Activated T-cell treated with anti-CD3 and anti-CD28 coated beads, Interleukin-2, amount 50 U/mL, for 24 hours (primary cell): ENCODE data around the gene GART.
A peak's percentile ranks its signal among the peaks of the same experiment; 100 is the strongest.
"Not testable (repeated sequence)": the region's sequence is repeated elsewhere in the genome, so short reads cannot be mapped to it uniquely, and the experiment has no call there.

ENCODE experiments used
- DNase-seq: peaks from one replicate; pipeline ENCODE4 v3.0.0-alpha.2; 2020
- H3K27ac Mint-ChIP-seq: 2 replicates; pipeline ENCODE4 v1.8.0; 2020; ENCODE audit warnings: mild to moderate bottlenecking, mixed read lengths
- H3K27me3 Mint-ChIP-seq: 2 replicates; pipeline ENCODE4 v1.8.0; 2020; ENCODE audit warnings: mixed read lengths
- H3K36me3 Mint-ChIP-seq: 2 replicates; pipeline ENCODE4 v1.8.0; 2020; ENCODE audit warnings: low read depth, mixed read lengths
- H3K4me1 Mint-ChIP-seq: 2 replicates; pipeline ENCODE4 v1.8.0; 2020; ENCODE audit warnings: low read depth, mixed read lengths
- H3K4me3 Mint-ChIP-seq: 2 replicates; pipeline ENCODE4 v1.8.0; 2020; ENCODE audit warnings: mild to moderate bottlenecking, moderate library complexity, mixed read lengths
- H3K9me3 Mint-ChIP-seq: 2 replicates; pipeline ENCODE4 v1.8.0; 2020; ENCODE audit warnings: mixed read lengths

GART gene

DNA sequence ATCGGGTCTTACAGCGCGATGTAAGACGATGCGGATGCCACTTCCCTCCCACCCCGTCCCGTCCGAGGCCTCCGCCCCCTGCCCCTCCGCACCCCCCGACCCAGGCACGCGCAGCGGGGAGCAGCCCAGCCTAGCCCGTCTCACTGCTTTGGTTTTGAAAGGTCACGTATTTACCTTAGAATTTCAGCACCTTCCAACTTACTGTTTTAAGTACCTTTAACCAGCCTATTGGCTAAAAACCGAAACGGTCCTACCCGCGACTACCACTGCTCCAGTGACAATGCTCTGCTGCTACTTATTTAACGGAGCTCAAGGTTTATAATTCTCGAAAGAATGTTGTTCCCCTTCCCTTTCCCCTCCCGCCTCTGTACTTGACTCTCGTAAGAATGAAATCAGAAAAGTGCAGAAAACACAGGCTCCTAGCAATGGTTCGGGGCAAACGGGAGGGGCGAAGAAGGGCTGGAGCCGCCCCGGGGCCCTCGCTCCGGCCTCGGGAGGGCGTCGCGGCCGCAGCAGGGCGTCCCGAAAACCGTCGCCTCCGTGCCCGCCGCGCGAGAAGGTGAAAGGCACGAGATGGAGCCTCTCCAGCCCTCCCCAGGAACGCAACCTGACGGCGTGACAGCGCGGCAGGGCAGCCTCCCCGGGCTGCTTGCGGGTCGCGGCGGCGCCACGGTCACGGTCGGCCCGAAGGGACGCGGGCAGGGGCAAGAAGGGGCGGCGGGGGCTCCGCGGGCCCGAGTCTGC, 62.8 kb downstream of the GART start:
- Mint-ChIP-seq H3K36me3 (peaks cover 11% of the 10 kb centered on the region), H3K4me1 (peaks cover 22% of the 10 kb centered on the region), H3K9me3 (no peaks in the 10 kb centered on the region), H3K4me3 (peak overlapping the region; percentile 90), H3K27me3 (no peaks in the 10 kb centered on the region), H3K27ac (peak overlapping the region; percentile 87)
- DNase-seq = peak; percentile 61

DNA sequence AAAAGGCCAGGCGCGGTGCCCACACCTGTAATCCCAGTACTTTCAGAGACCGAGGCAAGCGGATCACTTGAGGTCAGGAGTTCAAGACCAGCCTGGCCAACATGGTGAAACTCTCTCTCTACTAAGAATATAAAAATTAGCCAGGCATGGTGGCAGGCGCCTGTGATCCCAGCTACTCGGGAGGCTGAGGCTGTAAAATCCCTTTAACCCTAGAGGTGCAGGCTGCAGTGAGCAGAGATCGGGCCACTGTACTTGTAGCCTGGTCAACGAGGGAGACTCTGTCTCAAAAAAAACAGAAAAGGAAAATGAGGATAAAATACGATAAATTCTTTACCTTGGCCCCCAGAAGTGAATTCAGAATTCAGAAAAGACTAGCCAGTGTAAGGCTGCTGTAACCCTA, 63.7 kb downstream of the GART start:
- peak overlapping the region; percentile 90 for H3K4me3 Mint-ChIP-seq
- no peaks in the 10 kb centered on the region for H3K27me3 Mint-ChIP-seq
- no peaks in the 10 kb centered on the region for H3K9me3 Mint-ChIP-seq

DNA sequence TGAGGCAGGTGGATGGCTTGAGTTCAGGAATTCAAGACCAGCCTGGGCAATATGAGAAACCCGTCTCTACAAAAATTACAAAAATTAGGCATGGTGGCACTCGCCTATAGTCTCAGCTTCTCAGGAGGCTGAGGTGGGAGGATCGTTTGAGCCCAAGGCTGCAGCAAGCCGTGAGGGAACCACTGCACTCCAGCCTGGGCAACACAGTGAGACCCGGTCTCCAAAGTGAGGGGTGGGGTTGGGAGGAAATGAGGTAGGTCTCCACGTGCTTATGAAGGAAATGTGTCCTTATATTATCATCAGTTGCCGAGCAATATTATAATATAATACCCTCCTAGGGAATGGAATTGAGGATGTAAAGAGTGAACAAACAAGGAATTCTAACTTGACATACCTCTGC, 64.9 kb downstream of the GART start:
- Mint-ChIP-seq H3K4me1 (peaks cover 28% of the 10 kb centered on the region), H3K9me3 (no peaks in the 10 kb centered on the region), H3K4me3 (peak overlapping the region; percentile 35), H3K36me3 (peaks cover 17% of the 10 kb centered on the region), H3K27ac (peak overlapping the region; percentile 30), H3K27me3 (no peaks in the 10 kb centered on the region)
- no peak for DNase-seq

More for the DNA sequence above, 63.7 kb downstream of the GART start:
- DNase-seq = no peak
- H3K36me3 Mint-ChIP-seq = peaks cover 15% of the 10 kb centered on the region
- peak overlapping the region; percentile 87 for H3K27ac Mint-ChIP-seq
- peaks cover 26% of the 10 kb centered on the region for H3K4me1 Mint-ChIP-seq

DNA sequence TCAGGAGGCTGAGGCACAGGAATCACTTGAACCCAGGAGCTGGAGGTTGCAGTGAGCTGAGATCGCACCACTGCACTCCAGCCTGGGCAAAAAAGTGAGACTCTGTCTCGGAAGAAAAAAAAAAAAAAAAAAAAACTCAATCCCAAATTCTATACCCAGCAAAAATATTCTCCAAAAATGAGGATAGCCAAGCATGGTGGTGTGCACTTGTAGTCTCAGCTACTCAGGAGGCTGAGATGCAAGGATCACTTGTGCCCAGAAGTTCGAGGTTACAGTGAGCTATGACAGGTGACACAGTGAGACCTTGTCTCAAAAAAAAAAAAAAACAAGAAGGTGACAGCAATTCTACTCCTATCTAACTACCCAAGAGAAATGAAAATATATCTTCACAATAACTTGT, 68.6 kb downstream of the GART start:
- H3K27ac Mint-ChIP-seq = no peak overlapping the region
- DNase-seq = no peak

GRCh38 chr21:33470701-33471100, 71.2 kb downstream of the GART start:
- no peaks in the 10 kb centered on the region for H3K9me3 Mint-ChIP-seq
- H3K27ac Mint-ChIP-seq = no peak overlapping the region
- no peak for DNase-seq
- no peak overlapping the region for H3K4me3 Mint-ChIP-seq
- H3K36me3 Mint-ChIP-seq = peaks cover 16% of the 10 kb centered on the region
- peaks cover 17% of the 10 kb centered on the region for H3K4me1 Mint-ChIP-seq
- H3K27me3 Mint-ChIP-seq = no peaks in the 10 kb centered on the region

More for the DNA sequence above, 68.6 kb downstream of the GART start:
- no peaks in the 10 kb centered on the region for H3K9me3 Mint-ChIP-seq
- peaks cover 26% of the 10 kb centered on the region for H3K4me1 Mint-ChIP-seq
- no peaks in the 10 kb centered on the region for H3K27me3 Mint-ChIP-seq
- H3K4me3 Mint-ChIP-seq = no peak overlapping the region
- peaks cover 7% of the 10 kb centered on the region for H3K36me3 Mint-ChIP-seq

DNA sequence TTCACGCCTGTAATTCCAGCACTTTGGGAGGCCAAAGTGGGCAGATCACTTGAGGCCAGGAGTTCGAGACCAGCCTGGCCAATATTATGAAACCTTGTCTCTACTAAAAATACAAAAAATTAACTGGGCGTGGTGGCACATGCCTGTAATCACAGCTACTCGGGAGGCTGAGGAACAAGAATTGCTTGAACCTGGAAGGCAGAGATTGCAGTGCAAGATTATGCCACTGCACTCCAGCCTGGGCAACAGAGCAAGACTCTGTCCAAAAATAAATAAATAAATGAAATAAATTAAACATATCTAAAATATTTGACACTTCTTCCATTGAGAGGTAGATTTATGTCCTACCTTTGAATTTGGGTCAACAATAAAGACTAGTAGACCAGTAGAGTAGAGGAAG, 72.7 kb downstream of the GART start:
- Mint-ChIP-seq H3K36me3 (peaks cover 21% of the 10 kb centered on the region), H3K4me1 (peaks cover 19% of the 10 kb centered on the region)
- H3K9me3 Mint-ChIP-seq, H3K4me3 Mint-ChIP-seq, H3K27ac Mint-ChIP-seq, H3K27me3 Mint-ChIP-seq, DNase-seq: not testable (repeated sequence)

GRCh38 chr21:33461538-33462250, 80.2 kb downstream of the GART start:
- peaks cover 39% of the 10 kb centered on the region for H3K36me3 Mint-ChIP-seq
- peaks cover 2% of the 10 kb centered on the region for H3K4me1 Mint-ChIP-seq
- H3K4me3 Mint-ChIP-seq = no peak overlapping the region
- H3K27ac Mint-ChIP-seq = no peak overlapping the region
- no peak for DNase-seq
- H3K27me3 Mint-ChIP-seq = no peaks in the 10 kb centered on the region
- no peaks in the 10 kb centered on the region for H3K9me3 Mint-ChIP-seq

GRCh38 chr21:33458861-33459260, 83.1 kb downstream of the GART start:
- no peaks in the 10 kb centered on the region for H3K27me3 Mint-ChIP-seq
- DNase-seq = no peak
- H3K4me1 Mint-ChIP-seq = peaks cover 1% of the 10 kb centered on the region
- no peak overlapping the region for H3K4me3 Mint-ChIP-seq
- no peak overlapping the region for H3K27ac Mint-ChIP-seq
- no peaks in the 10 kb centered on the region for H3K9me3 Mint-ChIP-seq
- peaks cover 39% of the 10 kb centered on the region for H3K36me3 Mint-ChIP-seq

DNA sequence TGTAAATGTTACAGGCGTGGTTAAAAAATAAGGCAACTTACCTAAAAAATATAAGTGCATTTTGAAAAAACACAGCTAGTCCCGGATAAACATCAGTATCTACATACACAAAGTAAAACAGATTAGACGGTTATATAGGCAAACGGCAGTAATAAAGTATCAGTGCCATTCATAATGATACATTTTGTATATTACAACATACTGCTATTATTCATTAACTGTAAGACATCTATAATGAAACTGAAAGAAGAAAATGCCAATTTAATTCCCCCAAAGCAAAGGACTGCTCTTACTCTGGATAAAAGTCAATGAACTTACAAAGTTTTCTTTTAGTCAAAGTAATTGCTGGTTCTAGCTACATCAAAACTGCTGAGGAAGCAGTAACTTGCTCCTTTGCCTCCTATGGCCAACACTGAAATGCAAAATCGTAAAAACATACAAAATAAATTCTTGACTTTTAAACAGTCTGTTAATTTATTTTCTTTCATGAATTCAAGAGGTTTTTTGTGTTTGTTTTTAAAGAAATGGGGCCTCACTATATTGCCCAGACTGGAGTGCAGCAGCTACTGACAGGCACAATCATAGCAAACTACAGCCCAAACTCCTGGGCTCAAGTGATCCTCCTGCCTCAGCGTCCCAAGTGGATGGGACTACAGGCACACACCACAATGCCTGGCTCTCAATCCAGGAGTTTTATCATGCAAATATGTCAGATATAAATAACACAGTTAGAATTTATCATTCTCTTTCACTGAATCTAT, 86.1 kb downstream of the GART start:
- Mint-ChIP-seq H3K27ac (no peak overlapping the region), H3K27me3 (no peaks in the 10 kb centered on the region), H3K9me3 (no peaks in the 10 kb centered on the region), H3K4me1 (peaks cover 4% of the 10 kb centered on the region), H3K4me3 (no peak overlapping the region), H3K36me3 (peaks cover 45% of the 10 kb centered on the region)
- DNase-seq = no peak
